HG02973 (cell line): ENCODE results near the gene GRK1.
"Not testable (repeated sequence)": the region's sequence is repeated elsewhere in the genome, so short reads cannot be mapped to it uniquely, and the experiment has no call there.

Experiments used
- ATAC-seq: cut with Tn5 transposase; IDR thresholded peaks from one replicate; pipeline ENCODE4 v1.9.1; 2021; ENCODE audit warnings: moderate library complexity; ENCODE audit not compliant: unreplicated experiment

Gene GRK1

DNA sequence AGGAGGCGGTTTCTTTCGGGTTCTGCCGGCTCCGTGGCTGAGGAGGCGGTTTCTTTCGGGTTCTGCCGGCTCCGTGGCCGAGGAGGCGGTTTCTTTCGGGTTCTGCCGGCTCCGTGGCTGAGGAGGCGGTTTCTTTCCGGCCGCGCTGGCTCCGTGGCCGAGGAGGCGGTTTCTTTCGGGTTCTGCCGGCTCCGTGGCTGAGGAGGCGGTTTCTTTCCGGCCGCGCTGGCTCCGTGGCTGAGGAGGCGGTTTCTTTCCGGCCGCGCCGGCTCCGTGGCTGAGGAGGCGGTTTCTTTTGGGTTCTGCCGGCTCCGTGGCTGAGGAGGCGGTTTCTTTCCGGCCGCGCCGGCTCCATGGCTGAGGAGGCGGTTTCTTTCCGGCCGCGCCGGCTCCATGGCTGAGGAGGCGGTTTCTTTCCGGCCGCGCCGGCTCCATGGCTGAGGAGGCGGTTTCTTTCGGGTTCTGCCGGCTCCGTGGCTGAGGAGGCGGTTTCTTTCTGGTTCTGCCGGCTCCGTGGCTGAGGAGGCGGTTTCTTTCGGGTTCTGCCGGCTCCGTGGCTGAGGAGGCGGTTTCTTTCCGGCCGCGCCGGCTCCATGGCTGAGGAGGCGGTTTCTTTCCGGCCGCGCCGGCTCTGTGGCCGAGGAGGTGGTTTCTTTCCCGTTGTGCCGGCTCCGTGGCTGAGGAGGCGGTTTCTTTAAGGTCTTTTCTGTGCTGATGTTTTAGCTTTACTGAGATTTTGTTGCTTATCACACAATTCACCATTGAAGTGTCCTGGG lies 85.4 kb downstream of the GRK1 start:
- not testable (repeated sequence) for ATAC-seq

DNA sequence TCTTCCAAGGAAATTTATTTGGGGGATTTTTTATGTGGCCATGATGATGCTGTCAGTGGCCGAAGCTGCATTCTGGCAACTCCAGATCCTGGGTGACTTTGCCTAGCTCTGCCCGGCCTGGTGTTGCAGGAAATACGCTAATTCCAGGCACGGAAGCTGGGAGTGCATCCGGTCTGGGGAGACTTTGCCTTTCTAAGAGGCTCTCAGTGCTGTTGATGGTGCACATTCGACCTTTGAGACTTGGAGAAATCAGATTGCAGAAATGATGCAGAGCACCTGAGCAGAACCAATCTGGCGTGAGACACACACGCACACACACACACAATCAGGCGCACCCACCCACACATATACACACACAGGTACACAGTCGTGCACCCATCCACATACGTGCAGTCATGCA lies 86.2 kb downstream of the GRK1 start:
- no peak for ATAC-seq

DNA sequence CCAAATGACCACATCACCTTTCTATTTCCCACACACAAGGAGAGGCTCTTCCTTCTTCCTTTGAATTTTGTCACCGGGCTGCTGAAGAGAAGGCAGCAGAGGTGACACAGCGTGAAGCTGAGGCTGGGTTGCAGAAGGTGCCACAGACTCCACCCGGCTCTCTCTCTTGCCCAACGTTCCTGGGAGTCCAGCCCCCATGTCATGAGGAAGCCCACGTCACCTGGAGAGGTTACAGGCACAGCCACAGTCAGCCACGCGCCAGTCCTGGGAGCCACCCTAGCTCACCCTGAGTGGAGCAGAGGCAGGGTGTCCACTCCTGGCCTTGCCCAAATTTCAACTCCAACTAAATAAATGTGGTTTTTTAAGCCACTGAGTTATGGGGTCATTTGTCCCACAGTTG lies 87.2 kb downstream of the GRK1 start:
- ATAC-seq: no peak

DNA sequence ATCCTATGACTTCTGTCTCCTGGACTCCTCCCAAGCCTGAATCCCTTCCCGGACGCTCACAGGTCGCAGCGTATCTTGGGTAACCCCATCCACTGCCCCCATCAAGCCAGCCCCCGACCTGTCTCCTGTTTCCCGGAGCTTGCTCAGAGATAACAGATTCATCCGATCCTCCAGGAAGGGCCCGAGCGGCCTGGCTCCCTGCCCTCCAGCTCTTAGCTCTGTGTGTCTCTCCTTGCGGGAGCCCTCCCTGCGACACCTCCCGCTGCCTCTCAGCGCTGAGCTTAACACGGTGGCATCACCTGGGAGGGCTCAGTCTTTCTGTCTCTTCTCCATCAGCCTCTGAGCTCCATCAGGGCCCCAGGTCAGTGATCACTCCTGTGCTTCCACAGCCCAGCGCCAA lies 87.7 kb downstream of the GRK1 start:
- no peak for ATAC-seq

DNA sequence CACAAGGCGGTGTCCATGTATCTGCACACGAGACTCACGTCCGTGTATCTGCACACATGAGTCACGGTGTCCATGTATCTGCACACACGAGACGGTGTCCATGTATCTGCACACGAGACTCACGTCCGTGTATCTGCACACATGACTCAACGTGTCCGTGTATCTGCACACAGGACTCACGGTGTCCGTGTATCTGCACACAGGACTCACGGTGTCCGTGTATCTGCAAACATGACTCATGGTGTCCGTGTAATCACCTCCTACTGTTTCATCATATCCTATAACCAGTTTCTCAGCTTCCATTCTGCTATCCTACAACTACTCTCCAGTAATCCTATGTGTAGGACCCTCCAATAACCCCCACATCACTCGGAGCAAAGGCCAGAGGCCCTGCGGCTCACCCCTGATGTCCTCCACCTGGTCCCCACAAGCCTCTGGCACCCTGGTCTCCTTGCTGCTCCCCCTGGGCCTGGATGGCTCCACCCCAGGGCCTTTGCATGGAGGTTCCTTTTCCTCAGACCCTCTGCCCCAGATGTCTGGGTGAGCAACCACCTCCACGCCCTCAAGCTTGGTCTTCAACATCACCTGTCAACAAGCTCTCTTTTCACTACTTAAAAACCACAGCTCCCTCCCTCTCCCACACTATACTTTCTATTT lies 89.5 kb downstream of the GRK1 start:
- no peak for ATAC-seq

DNA sequence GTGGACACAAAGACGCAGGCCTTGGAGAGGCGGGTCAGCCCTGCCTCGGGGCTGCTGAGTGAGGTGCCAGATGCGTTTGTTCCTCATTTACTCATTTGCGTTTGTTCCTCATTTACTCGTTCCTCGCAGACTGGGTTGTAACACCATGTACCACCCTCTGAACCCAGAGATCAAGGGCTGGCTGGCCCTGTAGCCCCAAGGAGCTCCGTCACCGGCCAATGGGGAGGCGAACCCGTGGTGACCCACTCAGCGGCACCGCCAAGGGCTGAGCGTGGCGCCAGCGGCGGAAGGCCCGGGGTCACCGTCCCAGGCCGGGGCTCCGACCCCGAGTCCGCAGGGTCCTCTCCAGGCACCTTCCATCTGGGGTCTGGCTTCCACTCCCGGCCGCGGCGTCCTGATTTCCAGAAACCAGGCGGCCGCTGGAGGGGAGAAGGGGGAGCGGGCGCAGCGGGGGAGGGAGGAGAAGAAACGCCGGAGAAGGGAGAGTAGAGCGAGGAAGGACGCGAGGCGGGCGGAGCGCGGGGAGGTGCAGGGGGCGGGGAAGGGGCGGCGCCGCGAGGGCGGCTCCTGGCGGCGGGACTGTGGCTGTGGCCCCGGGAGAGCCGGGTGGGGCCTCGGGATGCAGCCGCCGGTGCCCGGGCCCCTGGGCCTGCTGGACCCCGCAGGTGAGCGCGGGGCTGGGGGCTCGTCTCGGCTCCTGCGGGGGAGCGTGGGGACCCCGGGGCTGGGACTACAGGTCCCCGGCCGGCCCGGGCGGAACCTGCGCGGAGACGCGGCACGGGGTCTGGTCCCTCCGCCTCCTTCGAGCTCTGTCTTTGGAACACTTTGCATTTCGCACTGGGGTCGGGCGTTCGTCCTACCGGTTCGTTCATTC lies 91.9 kb downstream of the GRK1 start, which contains the start of gene TMEM255B:
TSS of gene TMEM255B (plus strand) at position 576 of the 874 bp plus-strand sequence. CDS start at position 620, 44 bp downstream.
- ATAC-seq: peak; percentile 76

DNA sequence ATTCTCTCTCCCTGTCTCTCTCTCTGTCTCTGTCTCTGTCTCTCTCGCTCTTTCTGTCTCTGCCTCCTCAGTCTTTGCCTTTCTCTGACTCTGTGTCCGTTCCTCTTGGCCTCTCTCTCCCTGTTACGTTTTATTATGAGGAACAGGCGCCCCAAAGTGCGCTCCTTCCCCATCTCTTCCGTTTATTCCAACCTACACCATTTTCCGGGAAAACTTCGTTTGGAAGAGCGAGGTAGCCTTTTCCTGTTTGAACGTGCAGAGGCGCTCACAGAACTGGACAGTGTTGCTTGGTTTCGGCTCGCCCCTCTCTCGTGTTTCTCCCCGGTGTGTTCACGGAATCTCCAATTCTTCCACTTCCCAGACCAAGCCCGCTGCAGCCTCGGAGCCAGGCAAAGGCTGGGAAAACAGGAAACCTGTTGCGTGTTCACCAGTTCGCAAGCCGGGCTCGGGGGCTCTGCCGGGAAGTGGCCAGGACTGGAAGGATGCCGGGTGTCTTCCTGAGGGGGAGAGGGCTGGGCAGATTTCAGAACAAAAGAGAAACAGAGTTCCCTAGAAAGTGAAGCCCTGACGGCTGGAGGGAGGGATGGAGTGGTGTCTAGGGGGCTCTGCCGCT lies 92.6 kb downstream of the GRK1 start:
- ATAC-seq: no peak

DNA sequence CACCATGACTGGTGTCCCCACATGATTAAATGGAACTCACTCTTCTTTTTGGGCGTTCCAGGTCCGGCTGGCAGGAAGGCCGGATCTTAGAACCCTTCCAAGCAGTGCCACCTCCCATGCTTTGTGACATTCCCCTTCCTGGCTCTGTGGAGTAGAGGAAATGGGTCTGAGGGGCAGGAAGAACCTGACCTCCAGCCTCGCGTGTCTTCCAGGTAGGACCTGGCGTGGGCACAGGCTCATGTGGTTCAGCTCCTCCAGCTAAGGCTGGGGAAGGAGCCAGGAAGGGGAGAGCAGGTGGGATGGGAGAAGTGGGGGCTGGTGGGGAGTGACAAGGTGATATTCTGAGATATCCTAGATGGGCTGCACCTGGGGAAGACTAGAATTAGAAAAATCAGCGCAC lies 94.1 kb downstream of the GRK1 start:
- ATAC-seq: no peak

DNA sequence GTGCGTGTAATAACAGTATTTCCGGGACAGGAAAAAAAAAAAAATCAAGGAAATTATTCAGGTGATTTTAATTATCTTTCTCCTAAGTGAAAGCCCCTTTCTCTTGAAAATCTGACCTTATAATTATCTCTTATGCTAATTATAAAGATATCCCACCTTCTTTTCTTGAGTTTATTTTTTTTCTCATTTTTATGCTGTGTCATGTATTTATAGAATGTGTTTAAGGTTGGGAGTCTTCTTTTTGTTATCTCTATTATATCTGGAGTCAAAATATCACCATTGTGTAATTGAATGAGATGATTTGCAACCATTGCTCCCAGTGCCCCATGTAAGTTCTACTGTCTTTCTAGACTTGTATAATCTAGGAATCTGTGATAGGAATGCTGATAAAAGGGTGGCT lies 95.1 kb downstream of the GRK1 start:
- no peak for ATAC-seq

DNA sequence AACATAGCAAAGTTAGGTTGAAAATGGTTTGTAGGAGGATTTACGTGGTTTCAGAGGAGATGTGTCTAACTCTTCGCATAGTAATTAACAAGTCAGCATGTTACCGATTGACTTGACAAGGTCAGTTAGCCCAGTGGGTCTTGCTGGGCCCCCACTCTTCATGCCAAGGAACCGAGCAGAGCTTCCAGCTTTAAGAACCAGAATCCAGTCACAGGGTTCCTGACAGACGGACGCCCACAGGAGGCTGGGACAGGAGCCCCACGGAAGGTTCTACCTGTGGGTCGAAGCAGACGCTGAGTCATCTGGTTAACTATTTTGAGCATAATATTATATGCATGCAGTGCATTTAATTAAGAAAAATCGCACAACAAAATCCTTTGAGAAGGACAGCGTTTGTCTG lies 95.5 kb downstream of the GRK1 start:
- no peak for ATAC-seq

DNA sequence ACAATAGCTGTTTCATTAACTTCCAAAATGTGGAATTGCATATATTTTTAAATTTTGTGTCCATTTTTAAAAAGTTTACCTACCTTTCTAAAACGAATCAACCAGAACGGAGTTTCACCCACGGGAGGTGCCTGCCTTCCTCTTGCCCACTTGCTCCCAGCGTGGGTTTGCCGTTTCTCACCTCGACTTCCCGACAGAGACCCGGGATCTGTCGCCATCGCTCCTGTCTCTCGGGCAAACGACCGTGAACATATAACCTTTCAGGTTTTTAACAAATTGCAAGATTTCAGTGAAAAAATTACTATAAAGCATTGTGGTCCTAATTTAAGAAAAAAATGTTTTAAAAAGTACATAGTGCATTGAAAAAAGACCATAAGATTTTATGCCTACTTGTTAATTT lies 96.2 kb downstream of the GRK1 start:
- no peak for ATAC-seq

DNA sequence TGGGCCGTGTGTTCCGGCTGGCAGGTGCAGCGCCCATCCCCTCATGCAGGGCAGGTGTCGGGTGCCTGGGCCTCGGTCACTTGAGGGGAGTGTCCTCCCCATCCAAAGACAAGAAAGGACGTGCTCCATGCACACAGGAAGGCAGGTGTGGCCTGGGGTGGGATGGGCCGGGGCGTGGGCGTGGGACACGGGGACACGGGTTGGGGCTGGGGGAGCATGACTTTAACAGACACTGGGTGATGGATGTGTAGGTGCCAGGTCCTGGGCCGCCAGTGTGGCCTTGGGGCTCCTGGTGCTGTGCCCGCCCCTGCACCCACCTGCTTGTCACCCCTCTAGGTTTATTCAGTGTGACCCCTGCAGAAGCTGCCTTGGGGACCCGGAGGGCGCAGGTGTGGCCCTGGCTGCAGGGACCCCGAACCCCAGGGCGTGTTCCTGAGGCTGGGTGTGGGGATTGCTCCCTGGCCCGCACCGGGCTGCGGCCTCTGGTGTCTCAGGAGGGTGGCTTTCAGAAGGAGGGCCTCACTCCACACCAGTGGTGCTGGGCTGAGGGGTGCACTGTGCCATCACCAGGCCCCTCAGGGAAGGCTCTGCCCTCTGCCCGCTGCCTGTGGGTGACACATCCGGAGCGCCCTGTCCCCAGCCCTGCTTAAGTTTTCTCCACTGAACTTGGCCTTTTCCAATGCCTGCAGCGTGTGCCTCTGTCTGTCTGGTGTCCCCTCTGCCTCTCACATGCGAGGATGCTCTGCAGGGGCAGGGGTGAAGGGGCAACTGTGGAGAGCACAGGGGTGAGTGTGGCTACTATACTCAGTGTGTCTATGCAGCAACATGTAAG lies 97.2 kb downstream of the GRK1 start:
- ATAC-seq: no peak

DNA sequence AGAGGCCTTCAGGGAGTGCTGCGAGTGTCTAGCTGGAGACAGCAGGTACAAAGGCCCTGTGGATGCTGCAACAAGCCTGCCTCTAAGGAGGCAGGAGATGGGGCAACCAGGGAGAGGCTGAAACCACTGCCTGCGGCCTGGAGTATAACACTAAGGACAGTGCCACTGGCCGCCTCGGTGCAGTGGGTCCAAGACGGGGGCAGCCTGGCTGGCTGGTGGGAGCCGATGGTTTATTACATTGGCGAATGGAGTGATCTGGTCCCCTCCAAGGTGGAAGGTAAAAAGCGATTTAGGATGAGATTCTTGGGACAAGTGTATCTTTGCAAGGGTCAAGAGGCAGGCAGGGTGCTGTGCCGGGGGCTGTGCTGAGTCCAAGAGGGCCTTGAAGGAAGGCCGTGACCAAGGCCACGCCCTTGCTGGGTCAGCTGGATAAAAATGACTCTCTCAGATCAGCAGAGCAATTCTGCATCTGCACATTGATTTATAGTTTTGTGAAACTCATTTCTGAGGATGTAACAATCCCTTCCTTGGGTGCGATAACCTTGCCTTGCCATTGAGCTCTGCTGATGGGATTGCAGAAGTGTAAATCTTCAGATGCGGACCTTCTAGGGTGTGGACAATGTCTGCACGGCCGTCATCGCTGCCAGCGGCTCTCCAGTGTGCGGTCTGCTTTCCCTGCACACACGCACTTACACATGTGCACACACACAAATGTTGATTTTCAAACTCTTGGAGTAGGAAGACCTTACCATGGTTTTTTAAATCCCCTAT lies 98.0 kb downstream of the GRK1 start:
- ATAC-seq: no peak

DNA sequence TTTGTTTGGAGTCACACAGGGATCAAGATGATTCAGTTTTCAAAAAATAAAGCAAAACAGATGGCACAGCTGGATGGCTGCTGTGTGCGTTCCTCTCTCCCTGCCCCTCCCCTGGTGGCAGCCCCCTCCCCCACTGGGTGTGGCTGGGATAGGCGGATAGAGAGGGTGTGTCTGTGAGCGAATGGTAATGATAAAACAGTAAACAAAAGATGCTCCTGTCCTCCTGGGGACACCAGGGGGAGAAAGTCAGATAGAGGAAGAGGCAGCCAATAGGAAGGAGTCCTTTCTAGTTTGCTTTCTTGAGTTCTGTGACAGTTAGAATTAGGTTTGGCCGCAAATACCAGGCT lies 98.5 kb downstream of the GRK1 start:
- ATAC-seq: no peak

DNA sequence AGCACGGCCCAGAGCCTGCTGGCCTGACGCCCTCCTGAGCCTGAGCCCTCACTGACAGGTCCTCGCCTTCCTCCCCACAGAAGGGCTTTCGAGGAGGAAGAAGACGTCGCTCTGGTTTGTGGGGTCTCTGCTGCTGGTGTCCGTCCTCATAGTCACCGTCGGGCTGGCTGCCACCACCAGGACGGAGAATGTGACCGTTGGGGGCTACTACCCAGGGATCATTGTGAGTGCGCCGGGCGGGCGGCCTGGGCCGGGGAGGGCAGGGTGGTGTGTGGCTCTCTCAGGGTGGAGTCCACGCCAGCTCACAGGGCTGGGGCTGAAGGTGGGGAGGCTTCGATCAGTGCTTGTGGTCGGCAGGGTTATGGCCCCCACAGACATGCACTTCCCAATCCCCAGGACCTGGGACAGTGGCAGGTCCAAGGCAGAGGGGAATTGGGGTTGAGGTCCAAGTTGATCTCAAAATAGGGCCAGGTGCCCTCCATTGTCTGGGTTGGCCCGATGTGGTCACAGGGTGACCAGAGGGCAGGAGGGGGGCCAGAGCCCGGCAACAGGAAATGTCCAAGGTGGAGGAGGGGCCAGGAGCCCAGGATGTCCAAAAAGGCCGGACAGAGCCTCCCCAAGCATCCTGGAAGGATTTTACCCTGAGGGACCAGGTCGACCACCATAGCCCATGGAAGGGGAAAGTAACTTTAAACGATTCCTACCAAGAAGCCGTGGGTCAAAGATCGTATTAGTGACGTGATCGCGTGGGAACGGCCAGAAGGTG lies 99.2 kb downstream of the GRK1 start:
- no peak for ATAC-seq

DNA sequence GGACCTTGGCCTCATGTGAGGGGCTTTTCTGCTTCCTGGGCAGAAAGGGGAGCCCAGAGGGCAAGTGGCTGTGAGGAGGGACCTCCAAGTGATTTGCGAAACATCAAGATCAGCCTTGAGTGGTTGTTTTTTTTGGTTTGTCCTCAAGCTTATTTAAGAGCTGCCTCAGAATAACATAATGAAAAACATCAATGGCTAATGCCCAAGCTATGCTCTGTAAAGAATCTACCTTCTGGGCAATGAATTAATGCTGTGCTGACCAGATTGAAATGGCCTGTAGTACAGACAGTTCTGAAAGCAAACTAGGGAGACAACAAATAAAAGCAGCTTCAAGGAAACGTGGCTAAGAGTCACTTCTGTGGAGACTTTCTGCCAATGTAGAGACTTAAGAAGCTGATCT lies 100.3 kb downstream of the GRK1 start:
- ATAC-seq: no peak

DNA sequence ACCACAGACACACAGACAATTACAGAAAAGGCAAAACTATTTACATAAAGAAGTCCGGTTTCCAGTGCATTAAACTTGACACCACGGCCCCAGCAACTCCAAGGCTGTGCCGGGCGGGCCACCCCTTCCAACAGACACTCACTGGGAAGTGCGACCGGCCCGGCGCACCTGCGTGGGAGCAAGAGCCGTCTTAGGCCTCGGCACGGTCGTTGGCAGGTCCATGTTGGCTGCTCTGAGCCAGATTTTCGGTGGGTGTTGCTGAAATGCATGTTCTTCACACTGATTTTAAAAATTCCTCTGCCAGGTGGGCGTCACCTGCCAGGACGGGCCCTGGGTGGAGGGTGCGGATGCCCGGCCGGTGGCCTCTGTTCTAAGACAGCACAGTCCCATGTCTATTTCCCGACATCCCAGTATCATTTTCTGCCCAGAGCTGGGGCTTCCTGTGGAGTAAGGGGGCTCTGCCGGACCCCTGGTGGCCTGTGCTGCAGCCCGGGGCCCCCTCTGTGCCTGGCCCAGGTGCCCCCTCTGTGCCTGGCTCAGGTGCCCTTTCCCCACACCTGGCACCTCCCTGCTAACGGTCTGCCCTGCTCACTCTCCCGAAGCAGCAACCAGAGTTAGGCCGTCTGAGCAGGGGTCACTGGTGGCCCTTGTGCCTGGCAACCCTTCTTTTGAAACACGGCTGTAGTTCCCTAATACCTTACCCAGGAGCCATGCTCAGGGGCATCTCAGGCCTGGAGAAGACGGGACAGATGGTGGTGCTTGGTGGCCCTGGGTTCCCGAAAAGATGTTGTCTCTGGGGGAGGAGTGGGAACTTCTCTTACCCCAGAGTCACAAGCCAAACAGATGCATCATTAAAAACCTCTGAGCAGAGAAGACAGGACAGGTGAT lies 101.2 kb downstream of the GRK1 start:
- ATAC-seq: no peak

DNA sequence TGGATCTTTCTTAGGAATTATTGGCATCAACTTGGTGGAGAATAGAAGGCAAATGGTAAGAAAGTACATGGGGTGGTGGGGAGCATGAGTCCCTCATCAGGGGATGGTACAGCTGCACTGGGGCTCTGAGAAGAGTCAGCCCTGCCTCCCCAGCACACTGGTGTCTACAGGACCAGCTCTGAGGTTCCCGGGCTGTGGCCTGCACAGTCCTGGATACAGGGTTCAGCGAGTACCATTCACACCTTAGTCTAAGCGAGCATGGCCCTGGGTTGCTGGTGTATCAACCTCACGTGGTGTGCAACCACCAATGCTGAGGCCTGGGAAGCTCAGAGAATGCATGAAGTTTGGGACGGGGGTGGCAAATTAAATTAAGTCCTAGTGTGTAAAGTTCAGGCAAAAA lies 102.1 kb downstream of the GRK1 start:
- no peak for ATAC-seq
